ENCODE results near the gene DOCK1. TPM values are rescaled to one million over a fixed set of nuclear protein-coding genes. Genes with fewer than 3 reads are reported as not detected.

Gene DOCK1
- total RNA-seq, 2 experiments from 2014 or later, result 0.05 TPM; not detected in 1

DNA sequence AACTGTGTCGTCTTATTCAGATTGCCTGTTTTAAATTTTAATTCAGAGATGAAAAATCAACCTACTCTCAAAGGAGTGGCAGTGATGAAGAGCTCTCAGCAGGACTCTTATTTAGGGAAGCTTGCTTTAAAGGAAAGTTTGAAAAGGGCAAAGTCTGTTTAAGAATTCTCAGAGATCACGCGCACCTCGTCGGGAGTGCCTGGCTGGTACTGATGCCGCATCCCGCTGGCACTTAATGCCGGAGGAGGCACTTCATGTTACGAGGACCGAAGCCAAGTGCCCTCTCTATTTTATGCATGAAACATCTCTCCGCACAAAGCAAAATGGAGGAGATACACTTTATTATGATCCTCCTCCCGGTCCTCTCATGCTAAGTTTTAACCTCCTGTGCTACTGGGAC is 362.2 kb downstream of the DOCK1 start:
- Mint-ChIP-seq H3K9me3 (no peaks in the 10 kb centered on the region), H3K27ac (no peak overlapping the region), H3K36me3 (ENCODE audit: low read depth) (no peaks in the 10 kb centered on the region), H3K4me1 (no peaks in the 10 kb centered on the region), H3K4me3 (no peak overlapping the region), H3K27me3 (peaks cover 14% of the 10 kb centered on the region)
- CTCF ChIA-PET, result no interaction called here
- POLR2A ChIA-PET, result no interaction called here
- no peak for DNase-seq

GRCh38 chr10:127272076-127272475 is 366.8 kb downstream of the DOCK1 start:
- Mint-ChIP-seq H3K27me3 (peaks cover 25% of the 10 kb centered on the region), H3K4me3 (no peak overlapping the region), H3K4me1 (no peaks in the 10 kb centered on the region), H3K36me3 (ENCODE audit: low read depth) (no peaks in the 10 kb centered on the region), H3K9me3 (no peaks in the 10 kb centered on the region), H3K27ac (no peak overlapping the region)
- CTCF ChIA-PET, result no interaction called here
- POLR2A ChIA-PET, result no interaction called here
- no peak for DNase-seq

- ChIA-PET POLR2A (no interaction called here), CTCF (no interaction called here)
- no peak for DNase-seq
- Mint-ChIP-seq H3K27me3 (peaks cover 34% of the 10 kb centered on the region), H3K27ac (no peak overlapping the region), H3K9me3 (no peaks in the 10 kb centered on the region), H3K4me3 (no peak overlapping the region), H3K36me3 (ENCODE audit: low read depth) (no peaks in the 10 kb centered on the region), H3K4me1 (no peaks in the 10 kb centered on the region)
Measured at GRCh38 chr10:127275272-127275671, 370.0 kb downstream of the DOCK1 start.

- H3K36me3 Mint-ChIP-seq (ENCODE audit: low read depth), result no peaks in the 10 kb centered on the region
- POLR2A ChIA-PET, result no interaction called here
- H3K4me1 Mint-ChIP-seq, result no peaks in the 10 kb centered on the region
- CTCF ChIA-PET, result no interaction called here
- no peak for DNase-seq
- H3K27me3 Mint-ChIP-seq, result peaks cover 30% of the 10 kb centered on the region
- H3K4me3 Mint-ChIP-seq, result no peak overlapping the region
- no peak overlapping the region for H3K27ac Mint-ChIP-seq
- no peaks in the 10 kb centered on the region for H3K9me3 Mint-ChIP-seq
Measured at GRCh38 chr10:127275793-127276450, 370.7 kb downstream of the DOCK1 start.

DNA sequence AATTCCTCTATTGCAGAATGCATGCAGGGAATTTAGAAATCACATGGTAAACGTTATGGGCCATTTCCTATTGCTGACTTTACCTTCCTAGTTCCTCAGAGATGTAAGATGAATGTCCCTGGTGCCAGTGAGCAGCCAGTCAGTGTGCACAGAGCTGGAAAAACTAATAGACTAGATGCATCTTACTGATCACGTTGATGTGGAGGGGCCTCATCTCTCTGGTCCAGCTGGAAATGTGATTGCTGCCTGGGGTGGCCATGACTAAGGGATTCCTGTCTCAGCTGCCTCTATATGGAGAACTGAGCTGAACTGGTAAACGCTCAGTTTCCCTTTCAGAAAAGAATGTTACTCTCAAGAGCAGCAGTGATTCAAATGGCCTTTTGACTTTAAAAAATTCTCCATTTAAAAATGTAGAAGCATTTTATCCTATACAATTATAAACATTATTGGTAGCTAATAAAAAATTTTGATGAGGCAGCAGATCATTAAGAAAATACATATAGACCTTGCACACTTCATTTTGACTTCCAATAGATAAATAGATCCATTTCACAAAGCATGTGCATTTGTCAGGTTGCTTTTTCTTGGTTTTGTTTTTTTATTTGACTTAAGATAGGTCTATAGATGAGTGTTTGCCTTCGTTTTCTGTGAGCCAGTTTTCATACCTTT is 371.7 kb downstream of the DOCK1 start:
- no peak for DNase-seq
- Mint-ChIP-seq H3K36me3 (ENCODE audit: low read depth) (no peaks in the 10 kb centered on the region), H3K9me3 (no peaks in the 10 kb centered on the region), H3K27ac (no peak overlapping the region), H3K4me1 (no peaks in the 10 kb centered on the region), H3K27me3 (peaks cover 28% of the 10 kb centered on the region), H3K4me3 (no peak overlapping the region)
- POLR2A ChIA-PET, result no interaction called here
- CTCF ChIA-PET, result interaction anchor here (0.6 kb wide), 1 partner anchor 13 kb away, joined by 3 read pairs; no protein-coding TSS in a partner anchor

- Mint-ChIP-seq H3K4me1 (peaks cover 3% of the 10 kb centered on the region), H3K27me3 (peaks cover 29% of the 10 kb centered on the region), H3K9me3 (no peaks in the 10 kb centered on the region), H3K36me3 (ENCODE audit: low read depth) (no peaks in the 10 kb centered on the region), H3K27ac (no peak overlapping the region), H3K4me3 (no peak overlapping the region)
- ChIA-PET CTCF (no interaction called here), POLR2A (no interaction called here)
- DNase-seq, result no peak
Measured at GRCh38 chr10:127278001-127278400, 372.8 kb downstream of the DOCK1 start.

DNA sequence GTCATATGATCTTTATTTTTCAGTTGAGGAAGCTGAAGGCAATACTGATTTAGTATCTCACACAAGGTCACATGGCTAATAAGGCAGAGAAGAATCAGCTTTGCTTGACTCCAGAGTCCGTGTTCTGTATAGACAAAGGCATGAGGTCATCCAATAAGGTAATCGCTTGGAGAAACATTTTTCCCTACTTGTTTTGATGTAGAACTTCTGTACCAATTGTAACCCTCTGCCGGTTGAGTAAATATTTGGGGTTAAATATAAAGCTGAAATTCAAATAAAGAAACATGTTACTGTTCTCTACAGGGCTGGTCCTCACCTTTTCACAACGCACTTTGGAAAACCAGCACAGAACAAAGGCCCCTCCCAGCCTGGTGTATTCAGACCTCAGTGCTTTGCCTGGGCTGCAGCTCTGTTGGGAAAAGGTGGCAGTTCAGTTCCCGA is 374.1 kb downstream of the DOCK1 start:
- Mint-ChIP-seq H3K4me3 (no peak overlapping the region), H3K9me3 (no peaks in the 10 kb centered on the region), H3K27ac (no peak overlapping the region), H3K4me1 (peaks cover 3% of the 10 kb centered on the region), H3K27me3 (peaks cover 28% of the 10 kb centered on the region), H3K36me3 (ENCODE audit: low read depth) (no peaks in the 10 kb centered on the region)
- ChIA-PET POLR2A (no interaction called here), CTCF (no interaction called here)
- DNase-seq, result no peak

DNA sequence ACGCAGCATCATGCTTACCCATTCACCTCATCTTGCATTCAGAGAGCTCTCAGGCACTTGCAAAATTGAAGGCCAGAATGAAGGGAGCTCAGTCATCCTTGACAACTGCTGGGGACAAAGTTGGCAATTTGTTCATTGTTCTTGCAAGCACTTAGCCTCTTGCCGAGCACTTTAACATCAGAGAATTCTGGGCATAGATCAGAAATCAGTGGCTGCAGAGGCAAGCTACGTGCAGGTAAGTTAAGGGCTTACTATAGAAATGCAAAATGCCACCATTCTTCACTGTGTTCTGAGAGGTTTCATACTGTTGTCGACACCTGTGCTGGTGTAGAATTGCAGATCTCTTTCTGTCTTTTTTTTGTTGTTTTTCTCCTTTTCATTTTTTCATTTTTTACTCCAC is 375.2 kb downstream of the DOCK1 start:
- ChIA-PET POLR2A (no interaction called here), CTCF (no interaction called here)
- Mint-ChIP-seq H3K36me3 (ENCODE audit: low read depth) (no peaks in the 10 kb centered on the region), H3K4me3 (no peak overlapping the region), H3K9me3 (no peaks in the 10 kb centered on the region), H3K27ac (no peak overlapping the region), H3K4me1 (peaks cover 3% of the 10 kb centered on the region), H3K27me3 (peaks cover 26% of the 10 kb centered on the region)
- DNase-seq, result no peak

DNA sequence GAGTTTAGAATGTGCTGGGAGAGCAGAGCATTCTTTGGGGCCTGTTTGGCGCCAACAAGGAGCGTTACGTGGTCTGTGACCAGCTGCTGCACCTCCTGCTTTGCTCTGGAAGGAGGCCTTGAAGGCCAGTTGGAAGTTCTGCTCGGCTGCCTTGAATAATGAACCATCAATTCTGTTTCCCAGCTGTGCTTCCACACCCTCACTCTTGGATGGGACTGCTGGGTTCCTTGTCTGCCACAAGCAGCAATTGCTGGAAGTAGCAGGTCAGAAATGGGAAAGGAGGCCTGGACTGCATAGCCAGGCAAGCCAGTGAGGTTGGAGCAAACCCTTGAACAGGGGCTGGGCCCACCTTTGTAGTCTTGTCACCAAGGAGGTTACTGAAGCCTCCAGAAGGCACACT is 377.8 kb downstream of the DOCK1 start:
- peaks cover 45% of the 10 kb centered on the region for H3K27me3 Mint-ChIP-seq
- ChIA-PET POLR2A (no interaction called here), CTCF (no interaction called here)
- no peak for DNase-seq
- peaks cover 4% of the 10 kb centered on the region for H3K36me3 Mint-ChIP-seq (ENCODE audit: low read depth)
- no peak overlapping the region for H3K27ac Mint-ChIP-seq
- peaks cover 6% of the 10 kb centered on the region for H3K9me3 Mint-ChIP-seq
- H3K4me3 Mint-ChIP-seq, result no peak overlapping the region
- H3K4me1 Mint-ChIP-seq, result peaks cover 9% of the 10 kb centered on the region

GRCh38 chr10:127283576-127283975 is 378.3 kb downstream of the DOCK1 start:
- POLR2A ChIA-PET, result no interaction called here
- Mint-ChIP-seq H3K27me3 (peaks cover 43% of the 10 kb centered on the region), H3K4me1 (peaks cover 9% of the 10 kb centered on the region), H3K36me3 (ENCODE audit: low read depth) (peaks cover 6% of the 10 kb centered on the region), H3K27ac (no peak overlapping the region), H3K4me3 (no peak overlapping the region), H3K9me3 (peaks cover 9% of the 10 kb centered on the region)
- CTCF ChIA-PET, result no interaction called here
- DNase-seq, result no peak

- H3K4me3 Mint-ChIP-seq, result no peak overlapping the region
- peaks cover 63% of the 10 kb centered on the region for H3K27me3 Mint-ChIP-seq
- CTCF ChIA-PET, result no interaction called here
- peaks cover 14% of the 10 kb centered on the region for H3K36me3 Mint-ChIP-seq (ENCODE audit: low read depth)
- POLR2A ChIA-PET, result no interaction called here
- peaks cover 39% of the 10 kb centered on the region for H3K4me1 Mint-ChIP-seq
- H3K9me3 Mint-ChIP-seq, result peaks cover 13% of the 10 kb centered on the region
- H3K27ac Mint-ChIP-seq, result no peak overlapping the region
- no peak for DNase-seq
Measured at GRCh38 chr10:127290850-127291249, 385.6 kb downstream of the DOCK1 start.

GRCh38 chr10:127291329-127291728 is 386.1 kb downstream of the DOCK1 start:
- H3K4me1 Mint-ChIP-seq, result peaks cover 38% of the 10 kb centered on the region

GRCh38 chr10:127292888-127293287 is 387.7 kb downstream of the DOCK1 start:
- Mint-ChIP-seq H3K9me3 (peaks cover 8% of the 10 kb centered on the region), H3K27ac (no peak overlapping the region), H3K4me1 (peaks cover 38% of the 10 kb centered on the region), H3K4me3 (no peak overlapping the region), H3K27me3 (peaks cover 66% of the 10 kb centered on the region), H3K36me3 (ENCODE audit: low read depth) (peaks cover 10% of the 10 kb centered on the region)
- POLR2A ChIA-PET, result no interaction called here
- CTCF ChIA-PET, result no interaction called here
- no peak for DNase-seq

More at GRCh38 chr10:127291329-127291728, 386.1 kb downstream of the DOCK1 start:
- ChIA-PET POLR2A (no interaction called here), CTCF (no interaction called here)
- Mint-ChIP-seq H3K27ac (no peak overlapping the region), H3K36me3 (ENCODE audit: low read depth) (peaks cover 14% of the 10 kb centered on the region), H3K4me3 (no peak overlapping the region), H3K9me3 (peaks cover 13% of the 10 kb centered on the region), H3K27me3 (peaks cover 64% of the 10 kb centered on the region)
- DNase-seq, result no peak

- H3K9me3 Mint-ChIP-seq, result peaks cover 4% of the 10 kb centered on the region
- ChIA-PET CTCF (no interaction called here), POLR2A (no interaction called here)
- peak; percentile 87 for DNase-seq
- peaks cover 68% of the 10 kb centered on the region for H3K27me3 Mint-ChIP-seq
- no peak overlapping the region for H3K4me3 Mint-ChIP-seq
- peak overlapping the region; percentile 80 for H3K27ac Mint-ChIP-seq
- peaks cover 38% of the 10 kb centered on the region for H3K4me1 Mint-ChIP-seq
- peaks cover 8% of the 10 kb centered on the region for H3K36me3 Mint-ChIP-seq (ENCODE audit: low read depth)
Measured at GRCh38 chr10:127293640-127294039, 388.4 kb downstream of the DOCK1 start.

Measured in activated CD4-positive, alpha-beta T cell treated with anti-CD3 and anti-CD28 coated beads, Interleukin-2, amount 10 ng/mL, durations not matched to agents 7 days and 5 days (primary cell).